HG02852 (cell line): ENCODE data around the gene GPR156.
"Not testable (repeated sequence)": the region's sequence is repeated elsewhere in the genome, so short reads cannot be mapped to it uniquely, and the experiment has no call there.

Experiments
- ATAC-seq: cut with Tn5 transposase; IDR thresholded peaks from one replicate; pipeline ENCODE4 v1.9.1; 2021; ENCODE audit warnings: mild to moderate bottlenecking, moderate library complexity; ENCODE audit not compliant: unreplicated experiment

GPR156 gene

DNA sequence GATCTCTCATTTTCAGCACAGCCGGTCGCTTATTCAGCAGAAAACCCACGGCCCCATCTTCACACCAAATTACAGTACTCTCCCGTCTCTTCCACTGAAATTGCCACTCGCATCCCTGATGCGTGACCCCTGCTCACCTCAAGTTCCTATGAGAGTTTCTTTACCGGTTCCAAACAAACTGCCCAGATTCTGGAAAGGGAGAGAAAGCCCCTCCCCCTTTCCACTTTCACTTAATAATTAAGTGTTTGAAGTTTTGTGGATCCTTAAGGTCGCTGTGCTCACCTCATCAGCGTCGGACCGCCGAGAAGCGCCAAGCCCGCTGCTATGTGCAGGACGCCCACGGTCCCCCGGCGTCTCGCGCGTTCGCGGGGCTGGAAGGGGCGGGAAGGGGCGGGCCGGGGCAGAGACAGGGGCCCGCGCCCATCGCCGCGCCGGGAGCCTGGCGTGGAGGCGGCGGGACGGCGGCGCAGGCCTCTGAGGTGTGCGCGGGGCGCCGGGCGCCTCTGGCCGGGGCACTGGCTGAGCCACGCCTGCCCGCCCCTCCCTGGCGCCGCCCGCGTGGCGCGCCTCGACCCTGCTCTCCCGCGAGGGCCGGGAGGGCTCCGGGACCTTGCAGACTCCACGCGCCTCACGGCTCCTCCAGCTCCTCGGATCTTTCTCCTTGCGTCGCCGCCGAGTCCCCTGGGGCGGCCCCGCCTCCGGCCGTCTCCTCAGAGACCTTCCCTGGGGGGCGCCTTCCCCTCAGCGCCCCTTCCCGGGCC, at the start of gene GPR156:
Gene GPR156, minus strand, starts transcription at position 476 of the 761 bp plus-strand sequence. CDS start 41,124 bp downstream, outside the sequence.
- no peak for ATAC-seq

DNA sequence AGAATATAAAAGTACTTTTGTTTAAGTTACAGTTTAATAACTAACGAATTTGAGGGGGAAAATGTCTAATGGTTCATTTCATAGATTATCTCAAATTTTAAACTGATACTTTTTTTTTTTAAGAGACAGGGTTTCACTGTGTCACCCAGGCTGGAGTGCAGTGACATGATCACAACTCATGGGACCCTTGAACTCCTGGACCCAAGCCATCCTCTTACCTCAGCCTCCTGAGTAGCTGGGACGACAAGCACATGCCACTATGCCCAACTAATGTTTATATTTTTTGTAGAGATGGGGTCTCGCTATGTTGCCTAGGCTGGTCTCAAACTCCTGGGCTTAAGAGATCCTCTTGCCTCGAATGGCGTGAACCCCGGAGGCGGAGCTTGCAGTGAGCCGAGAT, 47.6 kb upstream of the GPR156 start:
- no peak for ATAC-seq

DNA sequence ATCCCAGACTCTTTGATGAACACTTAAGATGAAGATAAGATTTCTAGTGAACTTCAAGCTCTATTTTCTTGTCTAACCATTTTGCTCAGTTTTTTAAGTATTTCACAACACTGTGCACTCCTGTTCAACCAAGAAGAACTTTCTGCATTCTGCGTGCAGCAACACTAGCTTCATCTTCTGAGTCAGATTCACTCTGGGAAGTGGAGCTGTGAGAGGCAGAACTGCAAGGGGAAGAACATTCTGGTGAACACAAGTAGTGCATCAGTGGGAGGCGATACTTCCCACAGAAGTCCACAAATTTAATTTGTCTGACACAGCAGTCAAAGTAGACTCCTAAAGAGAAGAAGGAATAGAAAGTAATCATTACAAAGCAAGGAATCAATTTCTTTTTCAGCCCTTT, 46.1 kb upstream of the GPR156 start:
- ATAC-seq: no peak

DNA sequence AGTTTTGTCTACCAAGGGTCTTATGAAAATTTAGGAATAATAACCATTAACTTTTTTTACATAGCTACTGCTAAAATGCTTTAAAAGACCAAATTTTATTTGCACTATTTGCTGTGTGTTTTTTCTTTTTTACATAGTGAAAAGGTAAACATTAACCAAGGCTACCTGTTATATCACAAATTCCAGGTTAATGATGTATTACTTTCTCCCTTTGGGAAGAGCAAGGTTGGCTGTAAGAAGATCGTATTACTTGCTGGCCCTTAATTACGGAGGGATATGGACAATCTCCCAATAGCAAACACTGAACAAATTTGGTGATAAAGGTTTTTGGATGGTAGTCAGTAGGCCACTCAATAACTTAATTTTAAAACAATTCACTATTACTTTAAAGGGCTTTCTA, 41.8 kb upstream of the GPR156 start:
- ATAC-seq: no peak

- ATAC-seq: no peak
Measured at GRCh38 chr3:120324190-120324589, 39.2 kb upstream of the GPR156 start.

- ATAC-seq: not testable (repeated sequence)
Measured at GRCh38 chr3:120323761-120324160, 38.7 kb upstream of the GPR156 start.

DNA sequence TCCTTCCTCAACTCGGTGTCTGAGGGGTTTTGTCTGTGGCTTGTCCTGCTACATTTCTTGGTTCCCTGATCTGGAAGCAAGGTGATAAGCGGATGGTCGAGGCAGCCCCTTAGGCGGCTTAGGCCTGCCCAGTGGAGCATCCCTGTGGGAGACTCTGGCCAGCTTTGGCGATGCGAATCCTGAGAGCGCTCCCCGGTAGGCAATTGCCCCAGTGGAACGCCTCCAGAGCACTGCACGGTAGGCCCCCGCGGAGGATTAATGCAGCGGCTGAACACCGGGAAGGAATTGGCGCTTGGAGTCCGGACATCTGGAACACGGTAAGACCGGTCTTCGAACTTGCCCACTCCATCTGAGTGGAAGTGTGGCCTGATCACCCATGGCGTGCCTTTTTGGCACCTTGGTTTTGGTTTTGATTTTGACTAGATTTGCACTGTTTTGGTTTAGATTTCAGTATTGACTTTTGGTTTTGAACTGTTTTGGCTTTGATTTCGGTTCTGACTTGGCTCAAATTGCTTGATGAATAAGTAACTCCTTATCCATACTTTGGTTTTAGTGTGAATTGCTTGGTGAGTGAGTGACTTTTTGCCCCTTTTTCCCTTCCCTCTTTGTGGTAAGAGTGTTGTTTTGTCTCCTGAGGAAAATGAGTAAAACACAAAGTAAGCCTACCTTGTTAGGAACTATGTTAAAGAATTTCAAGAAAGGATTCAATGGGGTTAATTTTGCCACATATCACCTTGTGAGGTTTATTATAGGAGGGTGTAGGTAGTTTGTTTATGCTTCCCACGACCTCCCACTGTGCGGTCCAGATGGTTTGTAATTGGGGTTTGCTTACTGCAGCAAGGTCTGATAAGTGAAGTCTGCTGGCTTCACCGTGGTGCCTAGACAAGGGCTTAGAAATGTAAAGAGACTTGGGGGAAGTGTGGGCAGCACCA, 27.1 kb upstream of the GPR156 start:
- ATAC-seq: no peak

GRCh38 chr3:120306519-120307455, 21.8 kb upstream of the GPR156 start:
- no peak for ATAC-seq

DNA sequence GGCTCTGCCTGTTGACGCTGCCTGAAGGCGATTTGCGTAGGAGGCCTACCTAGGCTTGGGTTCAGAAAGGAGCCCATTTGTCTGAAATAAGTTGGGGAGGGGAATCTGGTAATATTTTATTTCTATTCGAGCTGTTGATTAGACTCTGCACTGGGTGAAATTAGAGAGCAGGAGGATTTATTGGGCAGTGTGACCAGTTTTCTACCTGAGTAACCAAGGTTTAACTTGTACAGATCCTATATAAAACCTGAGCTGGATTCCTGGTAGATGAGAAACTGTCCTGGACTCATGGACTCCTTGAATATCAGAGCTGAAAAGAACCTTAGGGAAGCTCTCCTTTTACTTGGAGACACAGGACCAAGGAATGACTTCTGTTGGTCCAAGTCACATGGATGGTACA, 19.6 kb upstream of the GPR156 start:
- no peak for ATAC-seq

DNA sequence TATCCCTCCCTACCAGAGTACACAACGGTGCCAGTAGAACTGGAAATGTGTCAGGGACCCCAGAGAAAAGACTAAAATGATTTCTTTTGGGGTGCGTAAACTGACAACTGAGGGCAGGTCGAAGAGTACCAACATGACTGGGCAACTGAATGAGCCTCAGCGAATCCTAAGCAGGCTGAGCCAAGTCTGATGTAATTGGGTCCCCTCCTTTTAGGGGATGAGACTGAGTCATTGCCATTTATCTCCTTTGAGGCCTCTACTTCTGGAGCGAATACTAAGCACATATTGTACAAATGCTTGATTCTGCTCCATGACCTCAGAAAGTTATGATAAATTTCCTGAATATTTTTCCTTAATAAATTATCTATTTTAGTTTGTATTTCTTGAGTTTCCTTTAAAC, 17.3 kb upstream of the GPR156 start:
- no peak for ATAC-seq

- ATAC-seq: no peak
Measured at GRCh38 chr3:120300971-120301370, 15.9 kb upstream of the GPR156 start.

DNA sequence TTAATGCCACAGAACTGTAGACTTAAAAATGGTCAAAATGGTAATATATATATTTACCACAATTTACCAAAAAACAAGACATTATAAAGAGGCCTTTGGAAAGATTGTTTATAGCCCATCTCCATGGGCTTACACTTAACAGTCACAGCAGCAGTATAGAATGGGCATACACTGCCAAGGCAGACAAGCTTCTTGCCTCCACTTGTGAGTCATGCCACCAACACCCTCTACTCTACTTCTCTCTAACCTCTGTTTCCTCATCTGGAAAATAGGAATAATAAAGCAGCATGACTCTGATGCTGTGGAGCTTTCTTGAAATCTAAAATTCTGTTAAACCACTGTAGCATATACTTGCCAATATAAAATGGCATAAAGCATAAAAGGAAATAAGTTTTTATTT, 14.4 kb upstream of the GPR156 start:
- no peak for ATAC-seq

DNA sequence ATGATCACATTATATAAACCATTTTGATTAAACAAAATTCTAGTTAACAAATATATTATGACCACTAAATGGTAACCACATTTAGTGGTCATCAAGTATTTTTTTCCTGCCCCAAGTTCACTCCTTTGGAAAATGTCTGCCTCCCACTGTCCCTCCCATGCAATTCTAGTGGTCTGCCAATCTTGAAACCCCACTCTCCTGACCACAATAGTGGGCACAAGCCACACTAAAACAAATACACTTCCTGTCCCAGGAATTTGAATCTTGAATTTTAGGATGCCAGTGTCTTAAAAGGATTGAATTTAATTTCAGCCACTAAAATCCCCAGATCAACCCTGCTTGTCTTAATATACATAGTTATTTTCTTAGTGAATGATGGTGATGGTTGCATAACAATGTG, 14.0 kb upstream of the GPR156 start:
- no peak for ATAC-seq

- not testable (repeated sequence) for ATAC-seq
Measured at GRCh38 chr3:120291552-120291951, 6.5 kb upstream of the GPR156 start.

DNA sequence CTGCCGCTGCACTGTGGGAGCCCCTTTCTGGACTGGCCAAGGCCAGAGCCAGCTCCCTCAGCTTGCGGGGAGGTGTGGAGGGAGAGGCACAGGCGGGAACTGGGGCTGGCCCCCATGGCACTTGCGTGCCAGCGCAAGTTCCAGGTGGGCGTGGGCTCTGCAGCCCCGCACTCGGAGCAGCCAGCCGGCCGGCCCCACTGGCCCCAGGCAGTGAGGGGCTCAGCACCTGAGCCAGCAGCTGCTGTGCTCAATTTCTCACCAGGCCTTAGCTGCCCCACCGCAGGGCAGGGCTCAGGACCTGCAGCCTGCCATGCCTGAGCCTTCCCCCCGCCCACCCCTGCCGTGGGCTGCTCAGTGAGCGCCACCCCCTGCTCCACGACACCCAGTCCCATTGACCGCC, 4.6 kb upstream of the GPR156 start:
- no peak for ATAC-seq

GRCh38 chr3:120286465-120286864, 1.4 kb upstream of the GPR156 start:
- ATAC-seq: no peak

DNA sequence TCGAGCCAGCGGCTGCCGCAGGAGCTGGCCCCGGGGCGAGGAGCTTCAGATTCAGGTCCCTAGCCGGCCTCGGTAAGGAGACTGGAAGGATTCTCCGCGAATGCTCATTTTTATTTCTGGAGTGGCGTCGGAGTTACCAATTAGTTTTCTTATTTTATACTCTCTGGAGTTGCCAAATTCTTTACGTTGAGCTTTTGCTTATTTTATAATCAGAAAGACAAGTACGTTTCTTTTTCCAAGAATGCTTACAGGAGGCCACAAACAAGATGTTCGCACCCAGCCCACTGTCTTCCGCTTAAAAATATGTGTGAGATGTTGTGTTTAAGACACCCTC, 453 bp upstream of the GPR156 start:
- no peak for ATAC-seq

DNA sequence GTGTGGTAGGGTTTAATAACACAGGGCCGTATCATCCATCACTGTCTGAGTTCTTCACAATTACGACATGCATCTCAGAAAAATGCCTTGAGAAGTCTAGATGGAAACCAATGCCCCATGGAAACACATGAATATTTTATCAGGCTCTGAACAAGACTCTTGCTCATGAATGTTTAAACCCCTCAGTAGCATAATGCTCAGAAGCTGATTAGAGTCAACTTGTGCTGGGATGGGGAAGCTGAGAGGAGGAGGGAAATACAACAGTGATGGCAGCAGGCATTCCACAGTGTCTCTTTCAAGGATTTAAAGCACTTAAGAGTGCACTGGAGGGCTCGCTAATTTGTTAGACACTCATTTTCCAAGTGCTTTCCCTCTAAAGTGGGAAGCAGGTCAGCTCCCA, 3.8 kb downstream of the GPR156 start:
- no peak for ATAC-seq

DNA sequence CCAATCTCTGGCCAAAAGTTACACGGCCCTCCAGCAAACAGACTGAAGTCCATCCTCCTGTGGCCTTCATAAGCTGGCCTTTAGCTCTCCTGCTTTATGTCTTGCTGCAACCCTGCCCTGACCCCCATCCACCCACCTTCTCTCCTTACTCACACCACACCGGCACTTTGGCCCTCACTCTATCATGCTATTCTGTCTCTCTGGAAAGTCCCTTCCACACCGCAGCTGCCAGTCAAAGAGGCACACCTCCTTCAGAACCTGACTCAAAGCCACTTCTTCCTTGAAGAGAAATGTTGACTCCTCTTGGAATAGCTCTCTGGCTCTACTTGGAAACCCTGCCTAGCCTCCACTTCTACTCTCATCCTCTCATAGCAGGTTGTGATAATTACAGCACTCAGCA, 4.5 kb downstream of the GPR156 start:
- no peak for ATAC-seq

DNA sequence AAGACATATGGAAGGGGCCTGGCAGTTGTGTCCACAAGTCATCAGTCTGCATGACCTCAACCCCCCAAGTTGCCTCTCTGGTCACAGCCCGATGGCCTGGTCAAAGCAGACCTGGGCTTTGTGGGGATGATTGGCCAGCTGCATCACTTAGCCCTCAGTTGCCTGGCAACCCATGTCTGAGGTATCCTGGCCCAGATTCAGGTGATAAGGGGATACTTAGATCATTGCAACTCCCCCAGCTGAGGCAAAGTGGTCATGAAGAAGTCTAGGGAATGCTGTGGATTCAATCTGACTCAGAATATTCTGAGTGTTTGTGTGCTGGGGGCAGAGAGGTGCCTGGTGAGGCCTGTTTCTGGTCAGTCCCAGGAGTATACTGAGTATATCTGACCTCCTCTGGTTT, 5.0 kb downstream of the GPR156 start:
- no peak for ATAC-seq

DNA sequence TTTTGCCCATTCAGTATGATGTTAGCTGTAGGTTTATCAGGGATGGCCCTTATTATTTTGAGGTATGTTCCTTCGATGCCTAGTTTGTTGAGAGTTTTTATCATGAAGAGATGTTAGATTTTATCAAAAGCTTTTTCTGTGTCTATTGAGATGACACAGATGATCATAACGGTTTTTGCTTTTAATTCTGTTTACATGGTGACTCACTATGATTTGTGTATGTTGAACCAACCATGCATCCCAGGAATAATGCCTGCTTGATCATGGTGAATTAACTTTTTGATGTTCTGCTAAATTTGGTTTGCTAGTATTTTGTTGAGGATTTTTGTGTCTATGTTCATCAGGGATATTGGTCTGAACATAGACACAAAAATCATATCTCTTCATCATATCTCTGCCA, 8.3 kb downstream of the GPR156 start:
- no peak for ATAC-seq
